Thoracic aorta (tissue), 2 donors: ENCODE results near the gene RPL37. TPM values are rescaled to one million over a fixed set of nuclear protein-coding genes. Genes with fewer than 3 reads are reported as not detected.

Source experiments
- ATAC-seq: fragments of 150-250 bp; one replicate; pipeline ENCODE4 v1.8.0; 2017; ENCODE audit warnings: low read depth; ENCODE audit not compliant: insufficient number of reproducible peaks, low FRiP score
- DNase-seq: peaks from one replicate; pipeline ENCODE4 v3.0.0-alpha.2; 2020; ENCODE audit warnings: low spot score
- H3K27ac ChIP-seq, 2 donors: fragments of 200-600 bp; sonication (generic); 1 replicate in 1 of 2; 2 replicates in 1 of 2; pipeline ENCODE4 v1.5.1; 2016; ENCODE audit warnings: mild to moderate bottlenecking in 2 of 2, moderate library complexity in 2 of 2
- H3K27me3 ChIP-seq: fragments of 200-600 bp; sonication (generic); replicated peaks from 2 replicates; pipeline ENCODE4 v1.6.0; 2016; ENCODE audit warnings: mild to moderate bottlenecking; ENCODE audit not compliant: insufficient read depth
- H3K36me3 ChIP-seq: fragments of 200-600 bp; sonication (generic); one replicate; pipeline ENCODE4 v1.5.1; 2016
- H3K4me1 ChIP-seq, 2 donors: fragments of 200-600 bp; sonication (generic); 1 replicate in 1 of 2; 2 replicates in 1 of 2; pipeline versions ENCODE4 v1.5.1 to v1.6.0; 2016; ENCODE audit warnings: low read depth in 2 of 2, mild to moderate bottlenecking in 1 of 2; ENCODE audit not compliant: control insufficient read depth in 1 of 2
- H3K4me3 ChIP-seq: fragments of 200-600 bp; sonication (generic); 2 replicates; pipeline ENCODE4 v1.5.1; 2016; ENCODE audit warnings: mild to moderate bottlenecking
- H3K9me3 ChIP-seq: fragments of 200-600 bp; sonication (generic); 2 replicates; pipeline ENCODE4 v1.5.1; 2016
- total RNA-seq, 2 donors: library from RNA; depleted of rRNA; stranded (reverse); fragments of >200 nt; gene quantifications; one replicate each; pipeline versions ENCODE4 v1.1.0 to v1.2.3, GENCODE V29; 2016
- TF ChIP-seq, protein P1 (sequence below): fragments of 200-600 bp; sonication (generic); IDR thresholded peaks from one replicate; pipeline ENCODE4 v1.5.1; 2019; ENCODE audit warnings: antibody characterized with exemption

RPL37 gene
- total RNA-seq, 2 donors from 2014 or later = 26.1 to 45.4 TPM

GRCh38 chr5:40832345-40832744 lies 2.7 kb downstream of the RPL37 start:
- Histone ChIP-seq H3K27me3 (no peaks in the 10 kb centered on the region), H3K9me3 (no peaks in the 10 kb centered on the region), H3K4me3 (no peak overlapping the region), H3K4me1 (peaks cover 6 to 26% of the 10 kb centered on the region in 2 donors), H3K36me3 (peaks cover 42% of the 10 kb centered on the region), H3K27ac (no peak overlapping the region)
- DNase-seq = no peak
- TF ChIP-seq, protein P1, sequence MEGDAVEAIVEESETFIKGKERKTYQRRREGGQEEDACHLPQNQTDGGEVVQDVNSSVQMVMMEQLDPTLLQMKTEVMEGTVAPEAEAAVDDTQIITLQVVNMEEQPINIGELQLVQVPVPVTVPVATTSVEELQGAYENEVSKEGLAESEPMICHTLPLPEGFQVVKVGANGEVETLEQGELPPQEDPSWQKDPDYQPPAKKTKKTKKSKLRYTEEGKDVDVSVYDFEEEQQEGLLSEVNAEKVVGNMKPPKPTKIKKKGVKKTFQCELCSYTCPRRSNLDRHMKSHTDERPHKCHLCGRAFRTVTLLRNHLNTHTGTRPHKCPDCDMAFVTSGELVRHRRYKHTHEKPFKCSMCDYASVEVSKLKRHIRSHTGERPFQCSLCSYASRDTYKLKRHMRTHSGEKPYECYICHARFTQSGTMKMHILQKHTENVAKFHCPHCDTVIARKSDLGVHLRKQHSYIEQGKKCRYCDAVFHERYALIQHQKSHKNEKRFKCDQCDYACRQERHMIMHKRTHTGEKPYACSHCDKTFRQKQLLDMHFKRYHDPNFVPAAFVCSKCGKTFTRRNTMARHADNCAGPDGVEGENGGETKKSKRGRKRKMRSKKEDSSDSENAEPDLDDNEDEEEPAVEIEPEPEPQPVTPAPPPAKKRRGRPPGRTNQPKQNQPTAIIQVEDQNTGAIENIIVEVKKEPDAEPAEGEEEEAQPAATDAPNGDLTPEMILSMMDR = no peak
- no peak for ATAC-seq

DNA sequence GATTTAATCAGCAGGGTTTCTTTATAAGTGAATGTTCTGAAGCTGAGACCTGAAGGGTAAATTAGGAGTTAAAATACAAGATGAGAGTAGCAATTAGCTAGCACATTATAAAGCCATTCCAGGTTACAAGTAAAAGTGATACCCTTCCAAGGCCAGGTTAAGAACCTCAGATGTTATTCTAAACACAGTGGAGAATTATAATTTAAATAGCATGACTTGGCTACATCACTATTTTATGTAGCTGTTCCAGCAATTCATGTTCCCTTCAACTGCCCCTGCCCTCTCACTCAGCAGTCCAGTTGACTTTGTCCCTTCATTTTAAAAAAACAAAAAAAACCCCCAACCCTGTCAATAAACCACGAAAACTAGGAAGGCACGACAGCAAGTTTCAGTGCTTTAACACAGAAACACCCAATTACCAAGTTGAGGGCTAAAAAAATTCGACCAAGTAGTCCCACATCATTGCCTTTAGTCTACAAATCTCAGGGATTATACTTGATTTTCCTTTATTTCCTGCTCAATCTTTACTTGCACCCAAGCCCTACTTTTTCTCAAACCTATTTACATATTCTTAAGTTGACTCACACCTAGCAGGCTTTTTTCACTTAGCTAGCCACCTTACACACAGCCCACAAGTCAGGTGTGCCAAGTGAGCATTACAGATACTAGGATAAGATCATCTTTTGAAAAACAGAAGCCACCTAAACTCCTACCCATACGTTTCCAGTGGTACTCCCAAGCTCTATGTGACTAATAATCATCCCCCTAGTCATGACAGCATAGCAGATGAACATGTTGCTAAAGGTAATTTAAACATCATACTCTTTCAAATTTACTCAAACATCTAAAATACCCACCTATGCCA lies 3.4 kb downstream of the RPL37 start:
- Histone ChIP-seq H3K27me3 (no peaks in the 10 kb centered on the region), H3K36me3 (peaks cover 42% of the 10 kb centered on the region), H3K4me3 (no peak overlapping the region), H3K9me3 (no peaks in the 10 kb centered on the region), H3K27ac (no peak overlapping the region), H3K4me1 (peaks cover 6 to 26% of the 10 kb centered on the region in 2 donors)
- DNase-seq (no peak), ATAC-seq (no peak)
- TF ChIP-seq, protein P1 = no peak

DNA sequence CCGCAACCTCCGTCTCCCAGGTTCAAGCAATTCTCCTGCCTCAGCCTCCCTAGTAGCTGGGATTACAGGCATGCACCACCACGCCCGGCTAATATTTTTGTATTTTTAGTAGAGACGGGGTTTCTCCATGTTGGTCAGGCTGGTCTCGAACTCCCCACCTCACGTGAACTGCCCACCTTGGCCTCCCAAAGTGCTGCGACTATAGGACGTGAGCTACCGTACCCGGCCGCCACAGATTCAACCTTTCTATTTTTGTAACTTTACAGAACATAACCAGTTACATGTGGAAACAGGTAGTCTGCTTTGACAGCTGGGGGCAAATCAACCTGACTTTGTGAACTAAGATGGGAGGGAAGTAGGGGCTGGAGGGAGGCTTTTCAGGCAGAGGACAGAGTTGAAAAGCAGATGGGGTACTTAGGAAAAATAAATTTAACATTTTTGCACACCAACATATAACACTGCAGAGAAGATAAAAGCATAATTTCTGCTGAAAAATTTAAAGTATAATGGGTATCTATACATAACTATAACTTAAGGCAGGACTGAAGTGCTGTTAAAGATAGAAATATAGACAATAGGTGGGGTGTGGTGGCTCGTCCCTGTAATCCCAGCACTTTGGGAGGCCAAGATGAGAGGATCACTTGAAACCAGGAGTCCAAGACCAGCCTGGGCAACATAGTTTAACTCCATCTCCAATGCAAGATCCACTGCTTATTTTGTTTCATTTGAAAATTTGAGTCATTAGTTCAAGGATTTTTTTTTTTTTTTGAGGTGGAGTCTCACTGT lies 5.1 kb downstream of the RPL37 start:
- TF ChIP-seq, protein P1 = no peak
- no peak overlapping the region for H3K4me3 ChIP-seq
- no peaks in the 10 kb centered on the region for H3K27me3 ChIP-seq
- peaks cover 42% of the 10 kb centered on the region for H3K36me3 ChIP-seq
- ATAC-seq (no peak), DNase-seq (no peak)
- H3K9me3 ChIP-seq = no peaks in the 10 kb centered on the region
- peaks cover 6 to 16% of the 10 kb centered on the region in 2 donors for H3K4me1 ChIP-seq
- H3K27ac ChIP-seq = no peak overlapping the region

GRCh38 chr5:40828690-40829661 lies 6.0 kb downstream of the RPL37 start:
- no peaks in the 10 kb centered on the region for H3K27me3 ChIP-seq
- no peaks in the 10 kb centered on the region for H3K9me3 ChIP-seq
- H3K36me3 ChIP-seq = peaks cover 42% of the 10 kb centered on the region
- peaks cover 3 to 11% of the 10 kb centered on the region in 2 donors for H3K4me1 ChIP-seq
- TF ChIP-seq, protein P1 = no peak
- ATAC-seq (no peak), DNase-seq (no peak)
- no peak overlapping the region for H3K27ac ChIP-seq
- H3K4me3 ChIP-seq = no peak overlapping the region
